HT-29 (cell line): ENCODE data around the gene BEST4. TPM values are rescaled to one million over a fixed set of nuclear protein-coding genes. Genes with fewer than 3 reads are reported as not detected.
A peak's percentile ranks its signal among the peaks of the same experiment; 100 is the strongest.

ENCODE experiments used
- small RNA-seq: library from RNA; depleted of rRNA; stranded (forward); fragments of <200 nt; gene quantifications from one replicate; pipeline ENCODE3, GENCODE V24; 2014
- total RNA-seq: library from RNA; depleted of rRNA; stranded (reverse); fragments of >200 nt; shearing (Covaris generic); gene quantifications from 2 replicates; pipeline ENCODE4 v1.2.3, GENCODE V29; 2014; rRNA removed

Gene BEST4
- total RNA-seq, 1 experiment from 2014 or later = 0.33 TPM

Small RNA genes lying within 50 kb of the gene (small RNA-seq; reads per million reads assigned to genes)
- 58.1 reads per million, percentile 96 among the genes with 10 or more reads in this experiment for gene SNORD38A
- not detected for gene SNORD38B
- 1,236 reads per million, percentile 99 among the genes with 10 or more reads in this experiment for gene SNORD46
- gene SNORD55 = not detected

Other genes with a start within 250 kb of the BEST4 start
- gene TMEM53, start 113.7 kb downstream of the BEST4 start, total RNA-seq = 19.5 and 27.5 TPM in 2 replicates
- gene ARMH1, start 113.5 kb downstream of the BEST4 start, total RNA-seq = 0.15 and 0.99 TPM in 2 replicates
- gene RNU5D-1, start 57.0 kb downstream of the BEST4 start, total RNA-seq = not detected in 2 replicates
- gene KIF2C, start 48.3 kb downstream of the BEST4 start, total RNA-seq = 57.1 and 63.1 TPM in 2 replicates
- gene RPS8, start 12.6 kb downstream of the BEST4 start, total RNA-seq = 1,326 and 1,606 TPM in 2 replicates
- gene PLK3, start 12.2 kb upstream of the BEST4 start, total RNA-seq = 135 and 137 TPM in 2 replicates
- 3.4 and 10.4 TPM in 2 replicates for gene DYNLT4, start 19.2 kb upstream of the BEST4 start, total RNA-seq
- gene BTBD19, start 20.4 kb upstream of the BEST4 start, total RNA-seq = 16.4 and 18.0 TPM in 2 replicates
- 0.16 and 0.18 TPM in 2 replicates for gene PTCH2, start 55.1 kb upstream of the BEST4 start, total RNA-seq
- gene EIF2B3, start 198.4 kb upstream of the BEST4 start, total RNA-seq = 13.1 and 14.6 TPM in 2 replicates
- gene HECTD3, start 223.2 kb upstream of the BEST4 start, total RNA-seq = 23.1 and 23.6 TPM in 2 replicates
- 98.8 and 105 TPM in 2 replicates for gene UROD, start 224.1 kb upstream of the BEST4 start, total RNA-seq